ENCODE results near the gene HLA-DOB.

Gene HLA-DOB

DNA sequence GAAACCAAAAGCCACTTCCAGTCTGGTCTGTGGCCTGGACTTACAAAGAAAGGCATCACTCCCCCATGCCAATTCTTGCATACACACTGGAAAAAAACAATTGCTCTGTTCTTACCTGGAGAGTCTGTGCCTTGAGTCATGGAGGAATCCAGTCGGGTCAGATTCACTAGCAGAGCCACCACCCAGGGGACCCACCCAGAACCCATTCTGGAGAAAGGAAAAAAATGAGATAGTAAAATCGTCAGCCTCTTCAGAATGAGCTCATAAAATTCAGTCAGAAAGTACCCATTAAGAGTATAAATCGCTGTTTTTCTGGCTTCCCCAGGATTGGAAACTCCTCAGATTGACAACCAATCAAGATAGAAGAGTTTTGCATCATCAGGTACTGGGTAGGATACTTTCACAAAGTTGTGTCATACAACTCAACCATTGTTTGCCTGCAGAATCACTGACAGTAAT is at the start of gene HLA-DOB:
Gene HLA-DOB, minus strand, starts transcription at position 257 of the 459 bp plus-strand sequence. Its CDS starts 51 bp downstream, at position 206.
- no peak for TF ChIP-seq TAF1 (IDR thresholded peaks at IDR 0.05; ENCODE audit: low read depth)
- TF ChIP-seq CREB1 (IDR thresholded peaks at IDR 0.05; ENCODE audit: low read depth), result 0 out of 2 replicates have a peak, but pooled peaks have one; percentile 12

GRCh38 chr6:32865724-32866443 is 49.1 kb upstream of the HLA-DOB start:
- TF ChIP-seq YY1 (IDR thresholded peaks at IDR 0.05; ENCODE audit: low read depth) (no peak), TEAD4 (IDR thresholded peaks at IDR 0.05) (no peak), EP300 (IDR thresholded peaks at IDR 0.05; ENCODE audit: borderline replicate concordance) (no peak), TAF1 (IDR thresholded peaks at IDR 0.05; ENCODE audit: low read depth) (no peak)

DNA sequence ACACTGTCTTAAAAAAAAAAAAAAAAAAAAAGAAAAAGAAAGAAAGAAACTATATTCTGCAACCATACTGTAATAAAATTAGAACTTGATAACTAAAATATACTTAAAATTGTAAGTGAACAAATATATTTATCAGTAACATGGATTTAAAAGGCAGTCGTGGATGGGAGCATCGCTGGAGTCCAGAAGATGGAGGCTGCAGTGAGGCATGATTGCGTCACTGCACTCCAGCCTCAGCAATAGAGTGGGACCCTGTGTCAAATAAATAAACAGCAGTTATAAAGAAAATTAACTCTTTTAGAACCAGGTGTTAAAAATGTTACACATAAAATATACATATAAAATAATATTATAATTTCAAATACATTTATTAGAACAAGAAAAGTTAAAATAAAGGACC is 45.9 kb upstream of the HLA-DOB start:
- TF ChIP-seq TEAD4 (IDR thresholded peaks at IDR 0.05), result no peak
- TF ChIP-seq ZBTB7A (IDR thresholded peaks at IDR 0.05; ENCODE audit: low read depth), result no peak
- no peak for TF ChIP-seq CREB1 (IDR thresholded peaks at IDR 0.05; ENCODE audit: low read depth)
- no peak for TF ChIP-seq TCF12 (IDR thresholded peaks at IDR 0.05; ENCODE audit: low read depth)
- no peak for TF ChIP-seq EP300 (IDR thresholded peaks at IDR 0.05; ENCODE audit: borderline replicate concordance)
- no peak for TF ChIP-seq FOXM1 (IDR thresholded peaks at IDR 0.05; ENCODE audit: borderline replicate concordance, low read depth)
- no peak for TF ChIP-seq MAX (IDR thresholded peaks at IDR 0.05)
- no peak for TF ChIP-seq RAD21 (IDR thresholded peaks at IDR 0.05; ENCODE audit: low read depth)
- TF ChIP-seq REST (IDR thresholded peaks at IDR 0.05; ENCODE audit: low read depth), result no peak
- TF ChIP-seq, protein P1, sequence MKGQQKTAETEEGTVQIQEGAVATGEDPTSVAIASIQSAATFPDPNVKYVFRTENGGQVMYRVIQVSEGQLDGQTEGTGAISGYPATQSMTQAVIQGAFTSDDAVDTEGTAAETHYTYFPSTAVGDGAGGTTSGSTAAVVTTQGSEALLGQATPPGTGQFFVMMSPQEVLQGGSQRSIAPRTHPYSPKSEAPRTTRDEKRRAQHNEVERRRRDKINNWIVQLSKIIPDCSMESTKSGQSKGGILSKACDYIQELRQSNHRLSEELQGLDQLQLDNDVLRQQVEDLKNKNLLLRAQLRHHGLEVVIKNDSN (IDR thresholded peaks at IDR 0.05), result no peak
- no peak for TF ChIP-seq YY1 (IDR thresholded peaks at IDR 0.05; ENCODE audit: low read depth)
- no peak for TF ChIP-seq EGR1 (IDR thresholded peaks at IDR 0.05)

- no peak for TF ChIP-seq TEAD4 (IDR thresholded peaks at IDR 0.05)
- TF ChIP-seq ZBTB7A (IDR thresholded peaks at IDR 0.05; ENCODE audit: low read depth), result no peak
- no peak for TF ChIP-seq FOXM1 (IDR thresholded peaks at IDR 0.05; ENCODE audit: borderline replicate concordance, low read depth)
- TF ChIP-seq, protein P1 (IDR thresholded peaks at IDR 0.05), result no peak
- TF ChIP-seq NFIC (IDR thresholded peaks at IDR 0.05), result no peak
- no peak for TF ChIP-seq MAX (IDR thresholded peaks at IDR 0.05)
- no peak for TF ChIP-seq EP300 (IDR thresholded peaks at IDR 0.05; ENCODE audit: borderline replicate concordance)
- no peak for TF ChIP-seq TAF1 (IDR thresholded peaks at IDR 0.05; ENCODE audit: low read depth)
- no peak for TF ChIP-seq REST (IDR thresholded peaks at IDR 0.05; ENCODE audit: low read depth)
- no peak for TF ChIP-seq YY1 (IDR thresholded peaks at IDR 0.05; ENCODE audit: low read depth)
- no peak for TF ChIP-seq CEBPB (IDR thresholded peaks at IDR 0.05)
- no peak for TF ChIP-seq RAD21 (IDR thresholded peaks at IDR 0.05; ENCODE audit: low read depth)
- no peak for TF ChIP-seq EGR1 (IDR thresholded peaks at IDR 0.05)
- TF ChIP-seq TCF12 (IDR thresholded peaks at IDR 0.05; ENCODE audit: low read depth), result no peak
Measured at GRCh38 chr6:32860674-32861073, 43.9 kb upstream of the HLA-DOB start.

DNA sequence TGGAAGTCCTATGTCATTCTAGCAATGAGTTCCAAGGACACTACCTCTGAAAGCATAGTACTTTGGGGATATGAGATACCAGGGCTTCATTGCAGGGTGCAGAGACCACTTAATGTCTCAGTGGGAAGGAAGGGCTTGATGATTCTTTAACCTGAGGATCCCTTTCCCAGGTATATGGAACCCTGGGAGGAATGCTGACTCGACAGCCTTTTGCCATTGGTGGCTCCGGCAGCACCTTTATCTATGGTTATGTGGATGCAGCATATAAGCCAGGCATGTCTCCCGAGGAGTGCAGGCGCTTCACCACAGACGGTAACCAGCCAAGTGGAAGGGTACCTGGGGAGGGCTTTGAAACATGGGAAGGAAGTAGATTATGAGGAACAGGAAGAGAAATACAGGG is 41.4 kb upstream of the HLA-DOB start:
- TF ChIP-seq MAX (IDR thresholded peaks at IDR 0.05), result no peak
- no peak for TF ChIP-seq YY1 (IDR thresholded peaks at IDR 0.05; ENCODE audit: low read depth)
- no peak for TF ChIP-seq RAD21 (IDR thresholded peaks at IDR 0.05; ENCODE audit: low read depth)
- TF ChIP-seq EP300 (IDR thresholded peaks at IDR 0.05; ENCODE audit: borderline replicate concordance), result no peak
- no peak for TF ChIP-seq TEAD4 (IDR thresholded peaks at IDR 0.05)
- no peak for TF ChIP-seq FOXM1 (IDR thresholded peaks at IDR 0.05; ENCODE audit: borderline replicate concordance, low read depth)
- TF ChIP-seq CEBPB (IDR thresholded peaks at IDR 0.05), result no peak
- TF ChIP-seq EGR1 (IDR thresholded peaks at IDR 0.05), result no peak
- TF ChIP-seq, protein P1 (IDR thresholded peaks at IDR 0.05), result no peak
- no peak for TF ChIP-seq CREB1 (IDR thresholded peaks at IDR 0.05; ENCODE audit: low read depth)
- TF ChIP-seq TAF1 (IDR thresholded peaks at IDR 0.05; ENCODE audit: low read depth), result no peak
- no peak for TF ChIP-seq NFIC (IDR thresholded peaks at IDR 0.05)
- TF ChIP-seq TCF12 (IDR thresholded peaks at IDR 0.05; ENCODE audit: low read depth), result no peak
- no peak for TF ChIP-seq ZBTB7A (IDR thresholded peaks at IDR 0.05; ENCODE audit: low read depth)
- TF ChIP-seq REST (IDR thresholded peaks at IDR 0.05; ENCODE audit: low read depth), result no peak
